ENCODE measurements around the gene DIAPH2.

GRCh38 chrX:97210501-97210900 is 525.9 kb downstream of the DIAPH2 start:
- no peak for TF ChIP-seq PATZ1 (CRISPR knock-in tag; IDR thresholded peaks at IDR 0.05; ENCODE audit: borderline replicate concordance)
- no peak for TF ChIP-seq RARB (CRISPR knock-in tag; IDR thresholded peaks at IDR 0.05)
- no peak for TF ChIP-seq ESRRG (CRISPR knock-in tag; IDR thresholded peaks at IDR 0.05)
- TF ChIP-seq GLIS3 (CRISPR knock-in tag; IDR thresholded peaks at IDR 0.05) = no peak
- no peak for TF ChIP-seq PPARA (CRISPR knock-in tag; IDR thresholded peaks at IDR 0.05; ENCODE audit: borderline replicate concordance)
- no peak for TF ChIP-seq ZNF70 (CRISPR knock-in tag; IDR thresholded peaks at IDR 0.05)
- TF ChIP-seq ZC3H10 (CRISPR knock-in tag; IDR thresholded peaks at IDR 0.05) = no peak
- no peak for TF ChIP-seq ZFP3 (CRISPR knock-in tag; IDR thresholded peaks at IDR 0.05)
- TF ChIP-seq ZFP30 (CRISPR knock-in tag; IDR thresholded peaks at IDR 0.05) = no peak
- no peak for TF ChIP-seq BACH2 (CRISPR knock-in tag; IDR thresholded peaks at IDR 0.05; ENCODE audit: borderline replicate concordance)
- no peak for TF ChIP-seq TCF4 (CRISPR knock-in tag; IDR thresholded peaks at IDR 0.05; ENCODE audit: borderline replicate concordance)
- no peak for TF ChIP-seq CSRNP3 (CRISPR knock-in tag; IDR thresholded peaks at IDR 0.05)
- no peak for TF ChIP-seq ARNTL (CRISPR knock-in tag; IDR thresholded peaks at IDR 0.05; ENCODE audit: borderline replicate concordance, low read depth)
- no peak for TF ChIP-seq CREB5 (CRISPR knock-in tag; IDR thresholded peaks at IDR 0.05; ENCODE audit: low read depth)
